NT2/D1 (cell line): Measurements from ENCODE around the gene STRIP2.

Experiments used
- DNase-seq: peaks from one replicate; pipeline ENCODE4 v3.0.0-alpha.2; 2011; ENCODE audit warnings: low read depth, low spot score
- H3K27me3 ChIP-seq: 2 replicates; pipeline ENCODE4 v1.6.0; 2011; ENCODE audit warnings: mild to moderate bottlenecking; ENCODE audit not compliant: insufficient read length, insufficient read depth
- H3K36me3 ChIP-seq: 2 replicates; pipeline ENCODE4 v1.6.1; 2011; ENCODE audit warnings: mild to moderate bottlenecking, low read length, mixed read lengths; ENCODE audit not compliant: insufficient read depth, insufficient read length
- H3K4me1 ChIP-seq: 2 replicates; pipeline ENCODE4 v1.5.1; 2011; ENCODE audit not compliant: insufficient read depth, insufficient read length
- H3K4me3 ChIP-seq: 2 replicates; pipeline ENCODE4 v1.5.1; 2011; ENCODE audit warnings: low read depth; ENCODE audit not compliant: insufficient read length
- H3K9ac ChIP-seq: 2 replicates; pipeline ENCODE4 v1.6.0; 2011; ENCODE audit warnings: low read depth; ENCODE audit not compliant: insufficient read length
- H3K9me3 ChIP-seq: 2 replicates; pipeline ENCODE4 v1.5.1; 2011; ENCODE audit warnings: mild to moderate bottlenecking, low read length; ENCODE audit not compliant: insufficient read depth
- SUZ12 ChIP-seq: IDR thresholded peaks from 2 replicates; pipeline ENCODE4 v1.6.1; 2011; ENCODE audit not compliant: insufficient read length, insufficient read depth; ENCODE audit errors: extremely low read depth
- YY1 ChIP-seq: IDR thresholded peaks from 2 replicates; pipeline ENCODE4 v1.6.1; 2011; ENCODE audit not compliant: insufficient read length, insufficient read depth
- ZNF274 ChIP-seq: IDR thresholded peaks from 2 replicates; pipeline ENCODE4 v1.6.1; 2011; ENCODE audit warnings: mild to moderate bottlenecking, low read depth, low read length

Gene STRIP2

GRCh38 chr7:129423700-129424410, 10.4 kb upstream of the STRIP2 start:
- Histone ChIP-seq H3K9ac (no peak overlapping the region), H3K27me3 (no peaks in the 10 kb centered on the region), H3K9me3 (no peaks in the 10 kb centered on the region), H3K36me3 (peaks cover 10% of the 10 kb centered on the region), H3K4me3 (no peak overlapping the region), H3K4me1 (no peaks in the 10 kb centered on the region)
- TF ChIP-seq ZNF274 = no peak
- no peak for TF ChIP-seq YY1
- DNase-seq = no peak

GRCh38 chr7:129426482-129426881, 7.8 kb upstream of the STRIP2 start:
- no peak overlapping the region for H3K4me3 ChIP-seq
- no peaks in the 10 kb centered on the region for H3K4me1 ChIP-seq
- peaks cover 10% of the 10 kb centered on the region for H3K36me3 ChIP-seq
- no peak overlapping the region for H3K9ac ChIP-seq
- H3K9me3 ChIP-seq = no peaks in the 10 kb centered on the region
- TF ChIP-seq YY1 (no peak), ZNF274 (no peak), SUZ12 (no peak)
- DNase-seq = no peak
- no peaks in the 10 kb centered on the region for H3K27me3 ChIP-seq

GRCh38 chr7:129427526-129428045, 6.6 kb upstream of the STRIP2 start:
- peaks cover 10% of the 10 kb centered on the region for H3K36me3 ChIP-seq
- TF ChIP-seq YY1 (no peak), SUZ12 (no peak), ZNF274 (no peak)
- no peaks in the 10 kb centered on the region for H3K4me1 ChIP-seq
- DNase-seq = no peak
- no peak overlapping the region for H3K9ac ChIP-seq
- no peak overlapping the region for H3K4me3 ChIP-seq
- H3K9me3 ChIP-seq = no peaks in the 10 kb centered on the region
- peaks cover 7% of the 10 kb centered on the region for H3K27me3 ChIP-seq

GRCh38 chr7:129431911-129432643, 2.2 kb upstream of the STRIP2 start:
- H3K9ac ChIP-seq = no peak overlapping the region
- DNase-seq = no peak
- H3K36me3 ChIP-seq = peaks cover 6% of the 10 kb centered on the region
- TF ChIP-seq SUZ12 (no peak), YY1 (no peak), ZNF274 (no peak)
- H3K4me3 ChIP-seq = no peak overlapping the region
- H3K9me3 ChIP-seq = no peaks in the 10 kb centered on the region
- H3K27me3 ChIP-seq = peaks cover 29% of the 10 kb centered on the region
- no peaks in the 10 kb centered on the region for H3K4me1 ChIP-seq

GRCh38 chr7:129434675-129435318, 565 bp downstream of the STRIP2 start:
- Histone ChIP-seq H3K4me3 (peak overlapping the region; percentile 66), H3K4me1 (no peaks in the 10 kb centered on the region), H3K36me3 (peaks cover 9% of the 10 kb centered on the region), H3K27me3 (peaks cover 29% of the 10 kb centered on the region), H3K9me3 (no peaks in the 10 kb centered on the region), H3K9ac (peak overlapping the region; percentile 78)
- peak; percentile 23 for DNase-seq
- TF ChIP-seq ZNF274 (no peak), YY1 (no peak), SUZ12 (no peak)

- DNase-seq = no peak
- TF ChIP-seq ZNF274 (no peak), SUZ12 (no peak), YY1 (no peak)
- Histone ChIP-seq H3K4me3 (peak overlapping the region; percentile 66), H3K4me1 (no peaks in the 10 kb centered on the region), H3K36me3 (peaks cover 11% of the 10 kb centered on the region), H3K9me3 (no peaks in the 10 kb centered on the region), H3K9ac (peak overlapping the region; percentile 78), H3K27me3 (peaks cover 29% of the 10 kb centered on the region)
These were observed 1.2 kb downstream of the STRIP2 start for GRCh38 chr7:129435414-129435829.
